Activated CD4-positive, alpha-beta T cell treated with anti-CD3 and anti-CD28 coated beads for 1 hour (primary cell): ENCODE data around the gene GTPBP6.
"Not testable (repeated sequence)": the region's sequence is repeated elsewhere in the genome, so short reads cannot be mapped to it uniquely, and the experiment has no call there.

Experiments used
- DNase-seq: peaks from one replicate; pipeline ENCODE4 v3.0.0-alpha.2; 2020

GTPBP6 gene

DNA sequence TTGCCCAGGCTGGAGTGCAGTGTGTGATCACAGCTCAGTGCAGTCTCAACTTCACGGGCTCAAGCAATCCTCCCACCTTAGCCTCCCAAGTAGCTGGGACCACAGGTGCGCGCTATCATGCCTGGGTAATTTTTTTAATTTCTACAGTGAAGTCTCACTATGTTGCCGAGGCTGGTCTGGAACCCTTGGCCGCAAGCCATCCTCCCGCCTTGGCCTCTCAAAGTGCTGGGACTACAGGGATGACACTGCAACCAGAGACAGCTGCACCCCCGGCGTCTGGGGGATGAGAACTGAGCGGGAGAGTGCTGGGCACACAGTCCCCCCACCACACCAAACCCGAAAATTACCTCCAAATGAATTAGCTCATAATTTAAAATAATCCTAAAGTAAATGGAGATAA lies 33.1 kb upstream of the GTPBP6 start:
- DNase-seq = no peak

GRCh38 chrX:351324-351641 lies 32.7 kb upstream of the GTPBP6 start:
- DNase-seq = not testable (repeated sequence)

- no peak for DNase-seq
Measured at GRCh38 chrX:350534-351323, 32.1 kb upstream of the GTPBP6 start.

DNA sequence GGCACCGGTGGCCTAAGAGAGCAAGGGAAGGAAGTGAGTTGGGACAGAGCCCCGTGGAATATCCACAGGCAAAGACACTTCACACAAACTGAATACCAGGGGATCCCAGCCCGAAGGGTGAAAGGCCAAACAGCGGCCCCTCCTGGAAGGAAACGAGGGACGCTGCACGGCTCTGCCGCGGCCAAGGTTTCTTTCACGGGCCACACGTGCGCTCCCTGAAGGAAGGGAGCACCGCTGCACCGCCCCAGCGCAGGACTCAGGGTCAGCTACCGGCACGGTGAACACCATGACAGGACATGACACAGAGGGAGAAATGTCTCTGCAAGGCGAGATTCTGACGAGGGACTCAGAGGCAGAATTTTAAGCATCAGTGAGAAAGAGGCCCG lies 31.5 kb upstream of the GTPBP6 start:
- DNase-seq = no peak

DNA sequence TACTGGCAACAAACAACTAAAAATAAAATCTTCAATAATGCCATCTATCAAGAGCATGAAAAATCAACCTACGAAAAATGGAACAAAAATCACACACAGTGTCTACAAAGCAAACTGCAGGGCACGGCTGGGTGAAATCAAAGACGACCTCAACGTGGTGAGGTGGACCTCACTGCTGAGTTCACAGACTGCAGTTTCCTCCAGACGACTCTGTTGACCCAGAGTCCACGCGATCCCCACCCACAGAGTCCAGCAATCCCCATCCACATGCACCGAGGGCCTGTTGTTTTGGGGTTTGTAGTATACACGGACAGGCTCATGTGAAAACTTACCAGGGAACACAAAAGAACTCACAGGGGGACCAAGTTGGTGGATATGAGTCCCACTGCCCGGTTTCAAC lies 31.1 kb upstream of the GTPBP6 start:
- no peak for DNase-seq

DNA sequence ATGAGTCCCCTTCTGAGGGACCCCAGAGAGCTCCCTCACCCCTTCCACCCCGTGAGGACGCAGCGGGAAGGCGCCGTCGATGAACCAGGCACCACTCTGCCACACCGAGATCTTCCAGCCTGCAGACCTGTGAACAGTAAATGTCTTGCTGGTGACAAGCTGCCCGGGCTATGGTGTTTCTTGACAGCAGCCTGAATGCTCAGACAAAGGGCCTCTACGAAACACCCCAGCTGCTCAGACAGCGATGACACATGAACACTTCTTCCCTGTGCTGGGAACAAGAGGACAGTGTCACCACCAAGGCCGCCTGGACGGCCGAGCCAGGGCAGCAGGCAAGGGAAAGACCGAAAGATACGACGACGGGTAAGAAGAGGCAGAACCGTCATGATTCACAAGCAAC lies 30.6 kb upstream of the GTPBP6 start:
- DNase-seq = no peak

GRCh38 chrX:348461-349117 lies 30.0 kb upstream of the GTPBP6 start:
- DNase-seq = no peak

GRCh38 chrX:347351-348117 lies 28.9 kb upstream of the GTPBP6 start:
- DNase-seq = no peak

DNA sequence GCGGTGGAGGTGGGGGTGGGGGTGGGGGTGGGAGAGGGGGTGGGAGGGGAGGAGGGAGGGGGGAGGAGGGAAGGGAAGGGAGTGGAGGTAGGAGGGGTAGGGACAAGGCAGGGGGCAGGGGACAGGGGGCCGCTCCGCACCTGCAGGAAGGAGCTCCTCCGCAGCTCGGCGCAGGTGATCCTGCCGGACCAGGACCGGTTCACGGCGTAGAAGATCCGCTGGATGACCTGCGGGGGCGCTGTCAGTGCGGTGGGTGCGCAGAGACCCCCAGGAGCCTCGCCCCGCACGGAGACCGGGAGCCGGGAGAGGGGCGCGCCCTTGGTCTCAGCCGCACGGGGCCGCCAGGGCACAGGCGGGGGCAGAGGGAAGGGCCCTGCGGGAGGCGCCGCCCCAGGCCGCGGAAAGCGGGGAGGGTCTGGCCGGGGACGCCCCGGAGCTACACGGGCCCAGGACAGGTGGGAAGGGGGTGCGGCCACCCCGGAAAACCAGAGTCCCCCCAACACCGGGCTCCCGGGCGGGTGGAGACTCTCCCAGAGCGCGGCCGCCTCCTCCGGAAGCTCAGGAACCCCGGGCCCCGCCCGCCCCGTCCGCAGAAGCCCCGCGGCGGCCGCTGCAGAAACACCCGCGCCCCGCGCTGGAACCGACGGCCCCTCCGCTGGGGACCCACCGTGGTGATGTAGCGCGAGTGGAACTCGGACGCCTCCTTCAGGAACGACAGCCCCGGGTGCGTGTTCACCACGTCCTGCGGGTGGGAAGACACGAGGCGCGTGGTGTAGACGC lies 27.6 kb upstream of the GTPBP6 start:
- DNase-seq = no peak

- no peak for DNase-seq
Measured at GRCh38 chrX:345020-345925, 26.7 kb upstream of the GTPBP6 start.

GRCh38 chrX:344371-344901 lies 25.8 kb upstream of the GTPBP6 start:
- DNase-seq = no peak

DNA sequence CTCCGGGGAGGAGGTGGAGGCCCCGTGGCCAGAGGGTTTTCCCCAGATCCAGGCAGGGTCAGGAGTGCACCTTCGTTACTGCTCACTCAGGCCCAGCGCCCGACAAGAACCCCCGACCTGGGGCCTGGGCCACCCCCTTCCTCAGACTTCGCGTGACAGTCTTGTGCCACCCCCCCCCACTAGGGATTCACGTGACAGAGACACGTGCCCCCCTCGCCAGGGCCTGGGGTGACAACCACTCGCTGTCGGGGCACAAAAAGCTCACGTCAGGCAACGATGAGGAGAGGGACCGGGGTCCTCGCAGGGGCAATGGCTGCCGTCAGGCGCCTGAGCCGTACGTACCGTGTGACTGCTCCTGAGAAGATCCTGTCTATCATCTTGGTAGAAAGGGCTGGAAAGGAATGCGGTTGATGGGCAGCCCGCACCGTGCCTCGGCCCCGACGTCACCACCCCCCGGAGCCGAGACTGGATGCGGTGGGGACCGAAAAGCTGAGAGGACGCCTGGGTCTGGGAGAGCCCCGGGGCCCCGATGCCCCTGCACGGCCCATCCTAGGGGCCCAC lies 23.0 kb upstream of the GTPBP6 start:
- no peak for DNase-seq

DNA sequence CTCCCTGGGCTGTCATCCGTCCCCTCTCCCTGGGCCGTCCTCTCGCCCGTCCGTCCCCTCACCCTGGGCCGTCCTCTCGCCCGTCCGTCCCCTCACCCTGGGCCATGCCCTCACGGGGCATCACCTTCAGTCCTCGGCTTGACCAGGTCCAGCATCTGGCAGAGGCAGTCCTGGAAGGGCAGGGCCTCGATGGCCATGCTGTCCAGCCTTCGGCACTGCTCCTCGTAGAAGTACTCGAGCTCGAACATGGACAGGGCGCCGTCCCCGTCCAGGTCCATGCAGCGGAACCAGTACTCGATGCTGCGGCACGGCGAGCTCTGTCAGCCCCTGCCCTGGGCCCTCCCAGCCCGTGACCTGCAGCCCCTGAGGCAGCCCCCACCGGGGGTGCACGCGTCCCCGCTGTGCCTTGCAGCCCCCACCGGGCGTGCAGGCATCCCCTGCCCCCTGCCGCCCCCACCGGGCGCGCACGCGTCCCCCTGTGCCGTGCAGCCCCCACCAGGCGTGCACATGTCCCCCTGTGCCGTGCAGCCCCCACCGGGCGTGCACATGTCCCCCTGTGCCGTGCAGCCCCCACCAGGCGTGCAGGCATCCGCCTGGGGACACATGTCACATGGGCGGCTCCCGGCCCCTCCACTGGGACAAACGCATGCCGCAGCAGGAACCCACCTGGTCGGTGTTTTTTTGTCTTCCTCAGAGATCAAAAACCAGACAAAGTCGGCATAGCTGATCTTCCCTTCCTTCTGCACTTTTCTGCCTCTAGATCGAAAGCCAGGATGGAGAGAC lies 22.2 kb upstream of the GTPBP6 start:
- DNase-seq = no peak

- no peak for DNase-seq
Measured at GRCh38 chrX:340121-340520, 21.5 kb upstream of the GTPBP6 start.

- no peak for DNase-seq
Measured at GRCh38 chrX:338836-339400, 20.3 kb upstream of the GTPBP6 start.

DNA sequence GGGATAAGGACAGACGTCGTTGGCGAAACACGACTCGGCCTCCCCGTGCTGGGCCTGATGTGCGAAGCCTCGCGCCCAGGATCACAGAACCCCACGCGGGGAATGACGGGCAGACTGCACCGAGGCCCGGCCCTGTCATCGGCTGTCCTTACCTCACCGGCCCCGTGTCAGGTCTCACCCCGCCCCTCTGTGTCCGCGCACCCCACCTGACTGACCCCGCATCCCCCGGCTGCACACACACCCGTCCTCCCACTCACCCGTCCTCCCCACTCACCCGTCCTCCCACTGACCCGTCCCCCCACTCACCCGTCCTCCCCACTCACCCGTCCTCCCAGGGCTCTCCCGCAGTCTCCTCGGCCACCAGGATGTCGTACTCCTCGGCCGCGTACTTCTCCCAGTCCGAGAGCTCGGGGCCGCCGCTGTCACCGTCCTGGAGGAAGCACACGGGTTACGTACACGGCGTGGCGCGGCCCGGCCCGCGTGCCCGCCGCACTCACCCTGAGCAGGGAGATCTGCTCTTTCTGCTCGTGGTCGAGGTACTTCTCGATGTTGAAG lies 19.8 kb upstream of the GTPBP6 start:
- DNase-seq = no peak

DNA sequence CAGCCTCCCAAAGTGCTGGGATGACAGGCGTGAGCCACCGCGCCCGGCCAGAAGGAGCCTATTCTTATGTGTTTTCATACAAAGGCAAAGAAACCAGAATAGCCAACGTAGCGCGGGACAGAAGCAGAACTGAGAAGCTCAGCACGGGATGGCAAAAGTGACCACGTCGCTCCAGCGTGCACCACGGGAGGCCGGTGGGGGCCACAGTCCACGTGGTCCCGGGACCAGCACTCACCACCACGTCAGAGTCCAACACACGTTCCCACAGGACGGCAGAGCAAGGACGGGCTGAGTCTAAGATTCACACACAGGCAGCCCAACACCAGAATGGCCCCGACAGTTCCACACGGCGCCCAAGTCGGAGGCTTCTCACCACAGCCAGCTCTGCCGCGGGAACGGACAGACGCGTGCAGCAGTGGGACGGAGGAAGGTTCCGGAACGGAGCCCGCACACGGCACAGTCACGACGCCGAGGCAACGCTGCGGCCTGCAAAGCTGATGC lies 18.8 kb upstream of the GTPBP6 start:
- no peak for DNase-seq

GRCh38 chrX:336227-336626 lies 17.6 kb upstream of the GTPBP6 start:
- DNase-seq = no peak

- DNase-seq = no peak
Measured at GRCh38 chrX:335758-336155, 17.2 kb upstream of the GTPBP6 start.
